Measurements from ENCODE around the gene IMPDH2. TPM values are rescaled to one million over a fixed set of nuclear protein-coding genes. Genes with fewer than 3 reads are reported as not detected.
"Not testable (repeated sequence)": the region's sequence is repeated elsewhere in the genome, so short reads cannot be mapped to it uniquely, and the experiment has no call there.

The IMPDH2 gene
- total RNA-seq, 2 donors from 2014 or later = 102 to 122 TPM

- ATAC-seq = no peak
- intact Hi-C loops (cut with DNase I, micrococcal nuclease) = no loop called here
Measured at GRCh38 chr3:49009396-49009795, 19.8 kb downstream of the IMPDH2 start.

GRCh38 chr3:49008627-49009026 lies 20.6 kb downstream of the IMPDH2 start:
- ATAC-seq; DNase-seq; intact Hi-C loops (cut with DNase I, micrococcal nuclease): not testable (repeated sequence)

More at GRCh38 chr3:49009396-49009795, 19.8 kb downstream of the IMPDH2 start:
- DNase-seq = no peak

- peak; percentile 77 for ATAC-seq
- intact Hi-C loops (cut with DNase I, micrococcal nuclease) = no loop called here
- DNase-seq = peak; percentile 93 to 94
Measured at GRCh38 chr3:49007771-49008528, 21.2 kb downstream of the IMPDH2 start.

- intact Hi-C loops (cut with DNase I, micrococcal nuclease) = no loop called here
- DNase-seq = peak; percentile 98
- peak; percentile 83 for ATAC-seq
Measured at GRCh38 chr3:49007068-49007770, 22.0 kb downstream of the IMPDH2 start, which contains the start of gene WDR6. Gene WDR6 (plus strand): TSS chr3:49007391. CDS start chr3:49007432, 41 bp downstream.

GRCh38 chr3:49006408-49007067 lies 22.7 kb downstream of the IMPDH2 start:
- DNase-seq (peak in 1 of 2 donors; percentile 59), ATAC-seq (peak; percentile 4)
- intact Hi-C loops (cut with DNase I, micrococcal nuclease) = no loop called here

GRCh38 chr3:49005998-49006397 lies 23.2 kb downstream of the IMPDH2 start:
- intact Hi-C loops (cut with DNase I, micrococcal nuclease) = no loop called here
- no peak for DNase-seq
- no peak for ATAC-seq

GRCh38 chr3:49005303-49005680 lies 23.9 kb downstream of the IMPDH2 start:
- DNase-seq = no peak
- intact Hi-C loops (cut with DNase I, micrococcal nuclease) = no loop called here
- no peak for ATAC-seq

GRCh38 chr3:49004352-49005302 lies 24.6 kb downstream of the IMPDH2 start:
- peak; percentile 65 to 84 for DNase-seq
- ATAC-seq = peak; percentile 6

GRCh38 chr3:49001155-49001554 lies 28.0 kb downstream of the IMPDH2 start:
- ATAC-seq = no peak
- intact Hi-C loops (cut with DNase I, micrococcal nuclease) = no loop called here
- no peak for DNase-seq

More at GRCh38 chr3:49004352-49005302, 24.6 kb downstream of the IMPDH2 start:
- intact Hi-C loops (cut with DNase I, micrococcal nuclease) = no loop called here

- no peak for DNase-seq
- intact Hi-C loops (cut with DNase I, micrococcal nuclease) = no loop called here
- no peak for ATAC-seq
Measured at GRCh38 chr3:48999085-48999858, 29.9 kb downstream of the IMPDH2 start.

- intact Hi-C loops (cut with DNase I, micrococcal nuclease) = no loop called here
- DNase-seq (no peak), ATAC-seq (no peak)
Measured at GRCh38 chr3:48997714-48998637, 31.2 kb downstream of the IMPDH2 start.

GRCh38 chr3:48997102-48997635 lies 32.0 kb downstream of the IMPDH2 start:
- ATAC-seq (no peak), DNase-seq (no peak)
- intact Hi-C loops (cut with DNase I, micrococcal nuclease) = no loop called here

GRCh38 chr3:48996640-48997039 lies 32.6 kb downstream of the IMPDH2 start:
- ATAC-seq (no peak), DNase-seq (no peak)
- intact Hi-C loops (cut with DNase I, micrococcal nuclease) = no loop called here

- intact Hi-C loops (cut with DNase I, micrococcal nuclease) = no loop called here
- DNase-seq (no peak), ATAC-seq (no peak)
Measured at GRCh38 chr3:48993834-48994233, 35.4 kb downstream of the IMPDH2 start.

GRCh38 chr3:48991851-48992545 lies 37.2 kb downstream of the IMPDH2 start:
- ATAC-seq (no peak), DNase-seq (no peak)
- intact Hi-C loops (cut with DNase I, micrococcal nuclease) = no loop called here
